ENCODE data around the gene TBX19.

- TF ChIP-seq, protein P1, sequence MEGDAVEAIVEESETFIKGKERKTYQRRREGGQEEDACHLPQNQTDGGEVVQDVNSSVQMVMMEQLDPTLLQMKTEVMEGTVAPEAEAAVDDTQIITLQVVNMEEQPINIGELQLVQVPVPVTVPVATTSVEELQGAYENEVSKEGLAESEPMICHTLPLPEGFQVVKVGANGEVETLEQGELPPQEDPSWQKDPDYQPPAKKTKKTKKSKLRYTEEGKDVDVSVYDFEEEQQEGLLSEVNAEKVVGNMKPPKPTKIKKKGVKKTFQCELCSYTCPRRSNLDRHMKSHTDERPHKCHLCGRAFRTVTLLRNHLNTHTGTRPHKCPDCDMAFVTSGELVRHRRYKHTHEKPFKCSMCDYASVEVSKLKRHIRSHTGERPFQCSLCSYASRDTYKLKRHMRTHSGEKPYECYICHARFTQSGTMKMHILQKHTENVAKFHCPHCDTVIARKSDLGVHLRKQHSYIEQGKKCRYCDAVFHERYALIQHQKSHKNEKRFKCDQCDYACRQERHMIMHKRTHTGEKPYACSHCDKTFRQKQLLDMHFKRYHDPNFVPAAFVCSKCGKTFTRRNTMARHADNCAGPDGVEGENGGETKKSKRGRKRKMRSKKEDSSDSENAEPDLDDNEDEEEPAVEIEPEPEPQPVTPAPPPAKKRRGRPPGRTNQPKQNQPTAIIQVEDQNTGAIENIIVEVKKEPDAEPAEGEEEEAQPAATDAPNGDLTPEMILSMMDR (IDR thresholded peaks at IDR 0.05): no peak
- no peak for TF ChIP-seq POLR2A (IDR thresholded peaks at IDR 0.05)
Observed at GRCh38 chr1:168288311-168289052, 7.8 kb downstream of the TBX19 start.

All from testis (tissue), 2 donors.